Measurements from ENCODE around the gene B4GALT5.

Gene B4GALT5

DNA sequence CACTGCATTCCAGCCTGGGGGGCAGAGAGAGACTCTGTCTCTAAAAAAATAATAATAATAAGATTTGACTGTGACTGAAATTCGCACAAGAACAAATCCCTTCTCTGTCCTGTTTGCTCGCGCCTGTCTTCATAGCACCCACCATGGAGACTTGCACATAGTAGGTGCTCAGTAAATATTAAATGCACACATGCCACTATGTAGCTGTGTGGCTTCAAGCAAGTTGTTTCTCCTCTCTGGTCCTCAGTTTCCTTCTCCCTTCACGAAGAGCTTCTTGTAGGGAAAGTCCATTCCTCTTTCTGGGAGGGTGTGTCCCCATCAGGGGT, 130.4 kb downstream of the B4GALT5 start:
- DNase-seq: no peak
